SK-N-SH (cell line): ENCODE results near the gene AEBP1. TPM values are rescaled to one million over a fixed set of nuclear protein-coding genes. Genes with fewer than 3 reads are reported as not detected.

ENCODE experiments used
- CTCF ChIA-PET: fragments of 300-600, 350-600 bp; formaldehyde crosslinking; extraction: SDS; loops from one replicate; lab custom pipeline; 2021; lab: Yijun Ruan, JAX
- POLR2A ChIA-PET: fragments of 350-600 bp; sonication (Branson Sonifier 250); formaldehyde crosslinking; extraction: SDS; loops from one replicate; lab custom pipeline; 2020; ENCODE audit warnings: antibody characterized with exemption, inconsistent platforms; lab: Yijun Ruan, JAX
- DNase-seq: peaks from one replicate; pipeline ENCODE4 v3.0.0; 2012
- H2AFZ ChIP-seq: fragments of 200-600 bp; sonication (generic); 2 replicates; pipeline ENCODE4 v1.8.1; 2016; ENCODE audit warnings: antibody characterized with exemption, mild to moderate bottlenecking, low read depth
- H3F3A ChIP-seq: fragments of 200-600 bp; sonication (generic); replicated peaks from 2 replicates; pipeline ENCODE3; 2016; ENCODE audit warnings: antibody characterized with exemption, mild to moderate bottlenecking; ENCODE audit not compliant: insufficient read depth
- H3K27ac ChIP-seq, 2 experiments: fragments of 200-500 bp in 1 of 2; fragments of 200-600 bp in 1 of 2; sonication (Bioruptor generic) in 1 of 2; sonication (generic), shearing (Covaris generic) in 1 of 2; 2 replicates each; pipeline versions ENCODE4 v1.5.1 to v1.6.1; 2014 to 2016; ENCODE audit warnings: low read depth in 2 of 2, inconsistent platforms in 1 of 2, low read length in 1 of 2, mild to moderate bottlenecking in 1 of 2, mixed read lengths in 1 of 2
- H3K27me3 ChIP-seq: fragments of 200-600 bp; sonication (generic), shearing (Covaris generic); 2 replicates; pipeline ENCODE4 v1.6.1; 2016; ENCODE audit warnings: mixed run types; ENCODE audit not compliant: insufficient read depth
- H3K36me3 ChIP-seq, 2 experiments: fragments of 200-500 bp in 1 of 2; fragments of 200-600 bp in 1 of 2; sonication (Bioruptor generic) in 1 of 2; sonication (generic) in 1 of 2; replicated peaks in 1 of 2; 2 replicates each; pipeline versions ENCODE3 to v1.5.1; 2014 to 2016; ENCODE audit warnings: low read length in 1 of 2, mild to moderate bottlenecking in 1 of 2; ENCODE audit not compliant: insufficient read depth in 2 of 2, control insufficient read depth in 1 of 2
- H3K4me1 ChIP-seq, 2 experiments: fragments of 200-500 bp in 1 of 2; fragments of 200-600 bp in 1 of 2; sonication (Bioruptor generic) in 1 of 2; sonication (generic), shearing (Covaris generic) in 1 of 2; 2 replicates each; pipeline versions ENCODE4 v1.5.1 to v1.6.1; 2014 to 2016; ENCODE audit warnings: low read depth in 1 of 2, low read length in 1 of 2, mixed run types in 1 of 2; ENCODE audit not compliant: insufficient read depth in 2 of 2, control insufficient read depth in 1 of 2
- H3K4me2 ChIP-seq: fragments of 200-600 bp; sonication (generic), shearing (Covaris generic); 2 replicates; pipeline ENCODE4 v1.6.1; 2017; ENCODE audit warnings: mixed run types
- H3K4me3 ChIP-seq, 2 experiments: fragments of 200-500 bp in 1 of 2; fragments of 200-600 bp in 1 of 2; sonication (Bioruptor generic) in 1 of 2; sonication (generic), shearing (Covaris generic) in 1 of 2; 2 replicates each; pipeline versions ENCODE4 v1.5.1 to v1.8.1; 2014 to 2016; ENCODE audit warnings: low read depth in 2 of 2, inconsistent platforms in 1 of 2, low read length in 1 of 2, mild to moderate bottlenecking in 1 of 2, mixed read lengths in 1 of 2, moderate library complexity in 1 of 2
- H3K79me2 ChIP-seq: fragments of 200-600 bp; sonication (generic); 2 replicates; pipeline ENCODE4 v1.8.1; 2017; ENCODE audit warnings: mild to moderate bottlenecking; ENCODE audit not compliant: insufficient read depth
- H3K9ac ChIP-seq: fragments of 200-600 bp; sonication (generic); 2 replicates; pipeline ENCODE4 v1.6.1; 2017; ENCODE audit warnings: mixed run types
- H3K9me2 ChIP-seq: fragments of 200-600 bp; sonication (generic); 2 replicates; pipeline ENCODE4 v1.6.1; 2017; ENCODE audit warnings: mixed run types
- H3K9me3 ChIP-seq: fragments of 200-600 bp; sonication (generic); 2 replicates; pipeline ENCODE4 v1.6.1; 2017; ENCODE audit warnings: mixed run types, mild to moderate bottlenecking, moderate library complexity
- H4K20me1 ChIP-seq: fragments of 200-600 bp; sonication (generic); 2 replicates; pipeline ENCODE4 v1.6.1; 2017; ENCODE audit warnings: mild to moderate bottlenecking, mixed run types; ENCODE audit not compliant: insufficient read depth
- CHD2 ChIP-seq: fragments of 150-350 bp; IDR thresholded peaks from 2 replicates; pipeline ENCODE4 v1.6.1; 2018; ENCODE audit warnings: low read length; ENCODE audit not compliant: partially characterized antibody
- EZH2phosphoT487 ChIP-seq: fragments of 200-600 bp; sonication (generic); IDR thresholded peaks from 2 replicates; pipeline ENCODE4 v1.6.1; 2017; ENCODE audit warnings: low read depth, mixed run types, mild to moderate bottlenecking, antibody characterized with exemption, moderate library complexity, borderline replicate concordance
- FOSL2 ChIP-seq: IDR thresholded peaks from 2 replicates; pipeline ENCODE4 v1.4.0; 2012; ENCODE audit warnings: low read depth, mild to moderate bottlenecking, moderate library complexity, borderline replicate concordance
- FOXJ3 ChIP-seq: sonication (generic); formaldehyde crosslinking; IDR thresholded peaks from 2 replicates; pipeline ENCODE4 v1.5.1; 2020; ENCODE audit warnings: mild to moderate bottlenecking, missing genetic modification reagents
- GATA2 ChIP-seq: sonication (generic); formaldehyde crosslinking; IDR thresholded peaks from 2 replicates; pipeline ENCODE4 v1.5.0; 2020; ENCODE audit warnings: mild to moderate bottlenecking, missing genetic modification reagents
- NFIC ChIP-seq: IDR thresholded peaks from 2 replicates; pipeline ENCODE4 v1.4.0; 2012; ENCODE audit warnings: borderline replicate concordance
- POLR2AphosphoS5 ChIP-seq: IDR thresholded peaks from 2 replicates; pipeline ENCODE4 v1.6.1; 2012; ENCODE audit warnings: low read depth, low read length
- RAD21 ChIP-seq: IDR thresholded peaks from 2 replicates; pipeline ENCODE4 v1.6.1; 2012; ENCODE audit warnings: mild to moderate bottlenecking, low read length
- REST ChIP-seq: IDR thresholded peaks from 2 replicates; pipeline ENCODE4 v1.6.1; 2012; ENCODE audit warnings: mild to moderate bottlenecking, low read depth, low read length, moderate library complexity
- SMC3 ChIP-seq: IDR thresholded peaks from 2 replicates; pipeline ENCODE4 v1.6.1; 2012; ENCODE audit warnings: low read depth, low read length, improper control_type of control experiment
- TEAD4 ChIP-seq: IDR thresholded peaks from 2 replicates; pipeline ENCODE4 v1.4.0; 2012; ENCODE audit warnings: mild to moderate bottlenecking, borderline replicate concordance; ENCODE audit not compliant: insufficient read depth
- USF2 ChIP-seq: fragments of 150-350 bp; IDR thresholded peaks from 2 replicates; pipeline ENCODE4 v1.6.1; 2017; ENCODE audit warnings: antibody characterized with exemption, low read length, low read depth, borderline replicate concordance
- YY1 ChIP-seq: IDR thresholded peaks from 2 replicates; pipeline ENCODE4 v1.4.0; 2012; ENCODE audit warnings: low read depth, mild to moderate bottlenecking
- WGBS: methylation state at CpG from one replicate; pipeline ENCODE4 v1.1.6; 2017; ENCODE audit warnings: low lambda C conversion rate; 5-methylcytosine and 5-hydroxymethylcytosine counted together
- polyA plus RNA-seq, 3 experiments: library from polyadenylated mRNA; depleted of rRNA; stranded (reverse); fragments of >200 nt; gene quantifications; 2 replicates each; pipeline ENCODE4 v1.2.3, GENCODE V29; 2012
- TF ChIP-seq, protein P1 (sequence below): IDR thresholded peaks from 2 replicates; pipeline ENCODE4 v1.4.0; 2012; ENCODE audit warnings: low read depth, borderline replicate concordance
- TF ChIP-seq, protein P2 (sequence below): fragments of 150-350 bp; IDR thresholded peaks from 2 replicates; pipeline ENCODE4 v1.6.1; 2016; ENCODE audit warnings: mild to moderate bottlenecking, low read depth, low read length

Gene AEBP1
- polyA plus RNA-seq, 1 of the 3 experiments (the other 2 are of a cell fraction), result 105 TPM

- Histone ChIP-seq H3K27ac (no peak overlapping the region), H2AFZ (peak overlapping the region; percentile 81; the same call in 1 of the 2 replicates), H3K36me3 (no peaks in the 10 kb centered on the region), H3K27me3 (no peaks in the 10 kb centered on the region), H3K4me3 (peak overlapping the region; percentile 51 to 59), H3K4me1 (peaks cover 0 to 16% of the 10 kb centered on the region in 2 experiments; a peak in 1 of 4 replicates), H3F3A (peaks cover 8% of the 10 kb centered on the region), H3K9me2 (no peaks in the 10 kb centered on the region), H3K79me2 (no peaks in the 10 kb centered on the region), H3K9ac (no peak overlapping the region; the same call in 1 of the 2 replicates), H3K9me3 (no peaks in the 10 kb centered on the region), H3K4me2 (peak overlapping the region; percentile 80), H4K20me1 (no peaks in the 10 kb centered on the region)
- POLR2A ChIA-PET, result interaction anchor here (0.6 kb wide), 1 partner anchor 172 kb away, joined by 3 read pairs; no protein-coding TSS in a partner anchor
- TF ChIP-seq, protein P1, sequence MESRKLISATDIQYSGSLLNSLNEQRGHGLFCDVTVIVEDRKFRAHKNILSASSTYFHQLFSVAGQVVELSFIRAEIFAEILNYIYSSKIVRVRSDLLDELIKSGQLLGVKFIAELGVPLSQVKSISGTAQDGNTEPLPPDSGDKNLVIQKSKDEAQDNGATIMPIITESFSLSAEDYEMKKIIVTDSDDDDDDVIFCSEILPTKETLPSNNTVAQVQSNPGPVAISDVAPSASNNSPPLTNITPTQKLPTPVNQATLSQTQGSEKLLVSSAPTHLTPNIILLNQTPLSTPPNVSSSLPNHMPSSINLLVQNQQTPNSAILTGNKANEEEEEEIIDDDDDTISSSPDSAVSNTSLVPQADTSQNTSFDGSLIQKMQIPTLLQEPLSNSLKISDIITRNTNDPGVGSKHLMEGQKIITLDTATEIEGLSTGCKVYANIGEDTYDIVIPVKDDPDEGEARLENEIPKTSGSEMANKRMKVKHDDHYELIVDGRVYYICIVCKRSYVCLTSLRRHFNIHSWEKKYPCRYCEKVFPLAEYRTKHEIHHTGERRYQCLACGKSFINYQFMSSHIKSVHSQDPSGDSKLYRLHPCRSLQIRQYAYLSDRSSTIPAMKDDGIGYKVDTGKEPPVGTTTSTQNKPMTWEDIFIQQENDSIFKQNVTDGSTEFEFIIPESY, result no peak
- TF ChIP-seq YY1, result no peak
- TF ChIP-seq GATA2 (CRISPR knock-in tag), result no peak
- no peak for TF ChIP-seq FOSL2
- no peak for TF ChIP-seq TEAD4
- no peak for TF ChIP-seq CHD2
- no peak for TF ChIP-seq RAD21
- no peak for TF ChIP-seq EZH2phosphoT487
- TF ChIP-seq, protein P2, sequence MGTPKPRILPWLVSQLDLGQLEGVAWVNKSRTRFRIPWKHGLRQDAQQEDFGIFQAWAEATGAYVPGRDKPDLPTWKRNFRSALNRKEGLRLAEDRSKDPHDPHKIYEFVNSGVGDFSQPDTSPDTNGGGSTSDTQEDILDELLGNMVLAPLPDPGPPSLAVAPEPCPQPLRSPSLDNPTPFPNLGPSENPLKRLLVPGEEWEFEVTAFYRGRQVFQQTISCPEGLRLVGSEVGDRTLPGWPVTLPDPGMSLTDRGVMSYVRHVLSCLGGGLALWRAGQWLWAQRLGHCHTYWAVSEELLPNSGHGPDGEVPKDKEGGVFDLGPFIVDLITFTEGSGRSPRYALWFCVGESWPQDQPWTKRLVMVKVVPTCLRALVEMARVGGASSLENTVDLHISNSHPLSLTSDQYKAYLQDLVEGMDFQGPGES, result no peak
- no peak for TF ChIP-seq USF2
- no peak for TF ChIP-seq SMC3
- no peak for TF ChIP-seq REST
- TF ChIP-seq POLR2AphosphoS5, result no peak
- TF ChIP-seq FOXJ3, result no peak
- no peak for TF ChIP-seq NFIC
- CTCF ChIA-PET, result interaction anchor here (0.6 to 1.1 kb wide), 2 partner anchors 14 to 43 kb away, joined by 3 read pairs; partner anchors contain the start of gene GCK
- DNase-seq, result peak; percentile 78
- 81% methylated on average over 52 of the region's 53 CpGs for WGBS
Observed at GRCh38 chr7:44145479-44145968, 41.4 kb downstream of the AEBP1 start.
